SW 1271 (cell line): ENCODE results near the gene IGF2BP1.

Source experiments
- DNase-seq, 2 experiments: peaks; one replicate each; lab custom pipeline; 2025; lab: John Stamatoyannopoulos, UW

The IGF2BP1 gene

GRCh38 chr17:48997103-48997826 lies at the start of gene IGF2BP1:
IGF2BP1 (plus strand) TSS chr17:48997385; CDS start chr17:48997746, 361 bp downstream.
- DNase-seq, result peak in 1 of 2 experiments; percentile 66

DNA sequence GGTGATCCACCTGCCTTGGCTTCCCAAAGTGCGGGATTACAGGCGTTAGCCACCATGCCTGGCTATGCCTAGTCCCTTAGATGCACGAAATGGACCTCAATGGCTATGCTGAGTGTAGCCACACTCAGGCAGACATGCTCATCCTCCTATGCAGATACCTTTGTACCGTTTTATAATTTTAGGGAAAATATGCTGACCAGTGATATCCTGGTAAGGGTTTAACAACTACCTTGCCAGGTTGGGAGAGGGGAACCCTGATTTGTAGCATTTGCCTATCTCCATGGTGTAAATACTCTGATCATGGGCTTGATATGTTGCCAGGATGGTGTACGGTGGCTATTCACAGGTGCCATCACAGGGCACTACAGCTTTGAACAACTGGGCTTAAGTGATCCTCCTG lies 45.6 kb upstream of the IGF2BP1 start:
- no peak for DNase-seq

GRCh38 chr17:48952904-48953303 lies 44.3 kb upstream of the IGF2BP1 start:
- no peak for DNase-seq

- DNase-seq, result peak; percentile 23 to 44
These were observed 42.9 kb upstream of the IGF2BP1 start for GRCh38 chr17:48954300-48954755.

GRCh38 chr17:48960834-48961515 lies 36.2 kb upstream of the IGF2BP1 start:
- no peak for DNase-seq

GRCh38 chr17:48961516-48962233 lies 35.5 kb upstream of the IGF2BP1 start:
- DNase-seq, result no peak

DNA sequence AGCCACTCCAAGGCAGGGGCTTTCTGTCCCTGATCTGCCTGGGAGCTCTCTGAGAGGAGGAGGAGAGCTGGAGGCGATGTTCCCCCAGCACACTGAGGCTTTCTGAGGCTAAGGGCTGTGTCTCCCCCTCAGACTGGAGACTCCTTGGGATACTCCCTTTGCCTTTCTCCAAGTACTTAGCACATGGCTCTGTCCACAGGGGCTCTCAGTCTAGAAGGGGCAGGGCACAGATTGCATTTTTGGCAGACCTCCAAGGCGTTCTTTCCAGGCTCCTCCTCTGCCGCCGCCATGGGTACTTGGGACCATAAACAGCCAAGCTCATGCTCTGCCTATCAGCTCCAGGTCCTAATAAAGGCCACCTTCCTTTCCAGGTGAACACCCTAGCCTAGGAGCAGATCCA lies 27.0 kb upstream of the IGF2BP1 start:
- no peak for DNase-seq

- DNase-seq, result no peak
These were observed 26.1 kb upstream of the IGF2BP1 start for GRCh38 chr17:48970865-48971687.

DNA sequence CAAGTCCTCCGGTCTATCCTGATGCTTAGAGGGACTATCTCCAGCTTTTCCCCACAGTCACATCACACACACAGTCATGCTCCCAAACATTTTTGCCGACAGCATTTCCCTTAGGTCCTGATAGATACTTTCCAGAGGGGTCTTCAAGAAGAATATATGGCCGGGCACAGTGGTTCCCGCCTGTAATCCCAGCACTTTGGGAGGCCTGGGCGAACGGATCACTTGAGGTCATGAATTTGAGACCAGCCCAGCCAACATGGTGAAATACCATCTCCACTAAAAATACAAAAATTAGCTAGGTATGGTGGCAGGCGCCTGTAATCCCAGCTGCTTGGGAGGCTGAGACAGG lies 24.5 kb upstream of the IGF2BP1 start:
- DNase-seq, result no peak

DNA sequence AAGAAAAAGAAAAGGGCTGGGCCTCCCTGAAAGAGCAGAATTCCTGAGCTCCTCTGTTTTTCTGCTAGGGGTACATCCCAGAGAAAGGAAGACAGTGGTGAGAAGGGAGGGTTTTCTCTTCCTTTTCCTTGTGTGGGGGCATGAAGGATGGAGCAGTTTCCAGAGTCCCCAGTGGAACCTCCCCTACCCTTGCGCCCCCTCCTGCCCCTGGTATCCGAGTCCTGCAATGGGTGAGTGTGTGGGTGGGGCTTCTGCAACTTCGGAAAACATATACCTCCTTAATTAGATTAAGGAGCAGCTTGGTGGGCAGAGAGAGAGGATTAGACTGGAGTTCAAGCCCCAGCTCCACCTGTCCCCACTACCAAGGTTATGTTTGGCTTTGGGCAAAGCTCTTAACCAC lies 23.4 kb upstream of the IGF2BP1 start:
- no peak for DNase-seq

DNA sequence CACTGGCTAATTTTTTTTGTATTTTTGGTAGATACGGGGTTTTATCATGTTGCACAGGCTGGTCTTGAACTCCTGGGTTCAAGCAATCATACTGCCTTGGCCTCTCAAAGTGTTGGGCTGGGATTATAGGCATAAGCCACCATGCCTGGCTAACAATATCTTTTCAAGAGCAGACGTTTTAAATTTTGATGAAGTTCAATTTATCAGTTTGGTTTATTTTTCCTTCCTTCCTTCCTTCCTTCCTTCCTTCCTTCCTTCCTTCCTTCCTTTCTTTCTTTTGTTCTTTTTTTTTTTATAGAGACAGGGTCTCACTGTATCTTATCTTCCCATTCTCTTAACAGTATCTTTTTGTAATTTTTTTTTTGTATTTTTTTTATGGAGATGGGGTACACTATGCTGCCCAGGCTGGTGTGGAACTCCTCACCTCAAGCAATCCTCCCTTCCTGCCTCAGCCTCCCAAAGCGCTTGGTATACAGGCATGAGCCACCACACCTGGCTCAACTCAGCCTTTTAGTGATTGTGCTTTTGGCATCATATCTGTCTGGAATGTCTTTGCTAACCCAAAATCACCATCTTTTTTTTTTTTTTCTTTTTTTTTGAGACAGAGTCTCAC lies 15.2 kb upstream of the IGF2BP1 start:
- DNase-seq, result no peak

DNA sequence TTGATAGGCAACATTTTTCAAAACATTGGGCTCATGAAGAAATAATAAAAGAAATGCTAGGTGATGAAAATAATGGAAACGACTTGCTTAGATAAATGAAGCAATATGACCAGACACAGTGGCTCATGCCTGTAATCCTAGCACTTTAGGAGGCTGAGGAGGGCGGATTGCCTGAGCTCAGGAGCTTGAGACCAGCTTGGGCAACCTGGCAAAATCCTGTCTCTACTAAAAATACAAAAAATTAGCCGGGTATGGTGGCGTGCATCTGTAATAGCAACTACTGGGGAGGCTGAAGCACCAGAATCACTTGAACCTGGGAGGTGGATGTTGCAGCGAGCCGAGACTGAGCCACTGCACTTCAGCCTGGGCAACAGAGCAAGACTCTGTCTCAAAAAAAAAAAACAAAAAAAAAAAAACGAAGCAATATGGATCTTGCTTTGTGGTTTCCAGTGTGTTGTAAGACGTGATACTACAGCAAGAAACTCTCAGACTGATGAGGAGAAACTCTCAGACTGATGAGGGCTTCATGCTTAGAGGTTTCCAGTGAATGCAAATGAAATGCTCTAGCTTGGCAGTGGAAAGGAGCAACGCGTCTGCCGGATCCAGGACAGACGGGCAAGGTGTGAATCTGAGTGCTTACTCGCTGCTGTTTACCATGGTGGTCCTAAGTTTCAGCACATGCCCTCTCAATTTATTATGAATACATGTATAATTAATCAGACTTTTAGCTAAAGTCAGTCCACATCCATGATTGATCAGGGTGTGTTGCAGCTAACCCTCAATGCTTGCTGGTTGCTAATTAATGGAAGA lies 11.5 kb upstream of the IGF2BP1 start:
- DNase-seq, result no peak

DNA sequence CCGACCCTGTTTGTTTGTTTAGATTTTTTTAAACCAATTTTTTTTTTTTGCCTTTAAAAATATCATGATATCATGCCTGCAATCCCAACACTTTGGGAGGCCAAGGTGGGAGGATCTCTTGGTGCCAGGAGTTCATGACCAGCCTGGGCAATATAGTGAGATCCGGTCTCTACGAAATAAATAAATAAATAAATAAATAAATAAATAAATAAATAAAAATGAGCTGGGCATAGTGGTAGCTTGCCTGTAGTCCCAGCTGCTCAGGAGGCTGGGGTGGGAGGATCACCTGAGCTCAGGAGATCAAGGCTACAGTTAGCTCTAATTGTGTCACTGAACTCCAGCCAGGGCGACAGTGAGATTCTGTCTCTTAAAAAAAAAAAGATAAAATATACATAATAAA lies 8.1 kb upstream of the IGF2BP1 start:
- DNase-seq, result no peak

DNA sequence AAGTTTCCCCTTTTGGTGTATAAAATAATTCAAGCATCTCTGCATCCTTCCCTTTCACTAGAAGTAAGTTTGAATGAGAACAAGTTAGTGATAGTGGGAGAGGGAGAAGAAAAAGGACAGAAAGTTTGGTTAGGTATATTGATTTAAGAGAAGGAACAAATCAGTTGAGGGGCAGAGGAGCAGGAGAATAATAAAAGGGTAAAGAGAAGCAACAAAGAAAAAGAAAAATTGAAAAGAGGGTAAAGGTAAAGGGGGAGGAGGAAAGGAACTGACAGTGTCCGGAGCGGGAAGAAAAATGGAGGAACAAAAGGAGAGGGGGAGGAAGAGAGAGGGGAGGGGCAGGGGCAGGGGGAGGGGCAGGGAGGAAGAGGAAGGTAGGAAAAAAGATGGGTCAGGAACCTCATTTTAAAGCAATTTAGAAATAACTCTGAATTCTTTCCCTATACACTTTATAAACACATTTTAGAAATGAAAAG lies 6.3 kb upstream of the IGF2BP1 start:
- DNase-seq, result no peak

DNA sequence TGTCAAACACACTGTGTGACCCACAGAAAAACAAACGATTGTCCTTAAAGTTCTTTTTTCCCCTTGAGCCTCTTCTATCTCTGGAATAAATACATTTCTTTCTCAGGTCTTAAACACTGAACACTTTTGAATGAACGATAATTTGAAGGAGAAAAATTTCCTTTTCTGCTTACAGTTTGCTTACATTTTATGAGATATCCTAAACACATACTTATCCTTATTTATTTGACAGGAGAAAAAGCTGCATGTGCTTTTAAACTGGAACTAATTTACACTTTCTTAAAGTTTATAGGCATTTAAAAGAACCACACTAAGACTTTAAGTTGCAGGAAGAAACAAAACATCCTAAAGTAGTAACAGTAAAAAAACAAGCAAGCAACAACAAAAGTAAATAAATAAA lies 4.7 kb upstream of the IGF2BP1 start:
- DNase-seq, result no peak

GRCh38 chr17:48993305-48993704 lies 3.9 kb upstream of the IGF2BP1 start:
- DNase-seq, result no peak

DNA sequence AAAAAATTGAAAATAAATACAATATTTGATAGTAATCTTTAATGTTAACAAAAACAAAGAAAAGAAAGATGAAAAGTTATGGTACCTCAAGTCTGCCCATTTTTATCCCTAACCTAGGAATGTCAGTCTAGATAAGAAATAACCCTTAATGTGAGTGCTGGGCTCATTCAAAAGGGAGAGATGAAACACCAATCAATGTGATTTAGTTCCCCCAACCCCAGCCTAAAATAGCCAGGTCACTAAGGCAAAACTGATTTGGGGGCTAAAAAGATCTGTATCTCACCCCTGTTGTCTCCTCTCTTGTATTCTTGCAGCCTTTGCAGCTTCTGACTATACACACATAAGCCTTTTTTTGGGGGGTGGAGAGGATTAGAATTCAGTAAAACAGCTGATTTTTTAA lies 3.2 kb upstream of the IGF2BP1 start:
- DNase-seq, result no peak

GRCh38 chr17:48994549-48995303 lies 2.5 kb upstream of the IGF2BP1 start:
- no peak for DNase-seq

DNA sequence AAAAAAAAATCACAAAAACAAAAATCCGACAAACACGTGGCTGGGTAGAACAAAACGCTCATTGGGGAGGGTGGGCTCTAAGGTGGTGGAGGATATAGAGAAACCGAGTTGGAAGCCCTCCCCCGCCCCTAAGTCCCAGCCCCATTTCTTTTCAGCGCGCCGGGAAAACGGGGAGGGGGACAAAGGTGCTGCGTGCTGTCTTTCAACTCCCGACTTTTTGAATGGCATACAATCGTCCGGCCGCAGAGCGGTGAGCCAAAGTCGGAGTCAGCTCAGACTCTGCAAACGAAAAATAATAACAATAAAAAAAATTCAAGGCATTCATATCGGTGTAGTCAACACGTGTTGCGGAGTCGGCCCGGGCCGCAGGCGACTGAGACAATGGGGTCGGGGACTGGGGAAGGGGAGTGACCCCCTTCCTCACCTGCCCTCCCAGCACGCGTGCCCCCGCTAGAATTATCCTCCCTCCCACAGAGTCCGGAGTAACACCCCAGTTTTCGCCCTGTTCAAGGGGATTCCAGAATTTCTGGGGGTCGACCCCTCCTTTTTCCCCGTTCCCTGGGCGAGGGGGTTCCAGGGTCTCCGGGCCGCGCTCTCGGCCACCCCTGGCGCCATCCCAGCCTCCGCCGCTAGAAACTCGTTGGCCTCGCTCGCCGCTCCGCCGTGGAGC lies 1.7 kb upstream of the IGF2BP1 start:
- no peak for DNase-seq
